ENCODE measurements around the gene COX7B2.

DNA sequence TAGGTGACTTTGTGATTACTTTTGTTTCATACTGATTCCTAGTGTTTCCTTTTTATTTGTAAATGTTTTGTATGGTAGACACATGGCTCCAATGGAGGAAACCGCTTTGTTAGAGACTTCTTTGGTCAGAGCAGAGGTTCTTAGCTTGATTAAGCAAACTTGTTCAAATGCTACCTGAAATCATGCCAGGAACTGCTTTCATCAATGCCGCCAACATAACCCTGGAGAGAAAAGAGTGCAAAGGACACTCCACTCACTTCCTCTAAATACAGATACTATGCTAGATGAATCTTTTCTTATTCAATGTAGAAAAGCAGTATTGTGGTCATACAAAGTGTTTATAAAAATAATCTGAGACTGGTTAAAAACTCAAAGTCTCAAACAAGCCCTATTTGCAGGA is 25.7 kb upstream of the COX7B2 start:
- TF ChIP-seq EP300 (IDR thresholded peaks at IDR 0.05; ENCODE audit: low read length) (no peak), KLF6 (CRISPR knock-in tag; IDR thresholded peaks at IDR 0.05; ENCODE audit: borderline replicate concordance) (no peak)
